ENCODE data around the gene DBX2.
"Not testable (repeated sequence)": the region's sequence is repeated elsewhere in the genome, so short reads cannot be mapped to it uniquely, and the experiment has no call there.

GRCh38 chr12:45084248-45084647 lies 33.3 kb upstream of the DBX2 start:
- not testable (repeated sequence) for TF ChIP-seq CTCF, POLR2AphosphoS5, POLR2A (IDR thresholded peaks at IDR 0.05)
